Measurements from ENCODE around the gene GSN. TPM values are rescaled to one million over a fixed set of nuclear protein-coding genes. Genes with fewer than 3 reads are reported as not detected.

GSN gene
- total RNA-seq, 1 experiment from 2014 or later, result 137 TPM

DNA sequence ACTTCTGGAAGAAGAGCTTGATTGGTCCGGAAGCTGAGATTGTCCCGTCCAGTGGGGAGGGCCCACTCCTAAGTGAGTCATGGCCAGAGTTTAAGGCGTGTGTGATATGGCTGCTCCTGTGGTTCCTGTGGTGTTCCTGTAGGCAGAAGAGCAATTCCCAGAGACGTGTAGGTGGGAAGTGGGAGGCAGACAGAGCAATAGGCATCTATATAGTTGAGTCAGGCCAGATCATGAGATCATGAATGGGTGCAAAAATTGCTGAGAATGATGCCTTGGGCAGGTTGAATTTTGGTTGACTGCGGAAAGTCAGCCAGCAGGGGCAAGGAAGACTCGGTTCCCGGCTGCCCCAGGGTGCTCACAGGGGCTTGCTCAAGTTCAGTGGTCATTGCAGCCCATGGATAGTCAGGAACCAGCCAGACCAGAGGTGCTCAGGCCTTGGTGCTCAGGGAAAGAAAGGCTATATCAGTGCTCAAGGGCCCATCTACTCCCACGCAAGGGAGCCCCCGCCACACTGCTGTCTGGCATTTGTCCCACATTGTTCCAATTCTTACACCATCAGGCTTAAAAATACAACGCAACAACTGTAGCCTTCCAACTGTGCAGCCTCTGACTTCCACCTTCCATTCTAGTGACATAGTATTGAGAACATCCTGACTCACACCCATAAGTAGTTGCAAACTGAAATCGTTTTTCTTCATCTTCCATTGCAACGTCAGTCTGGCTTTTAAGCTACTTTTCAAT lies 21.0 kb upstream of the GSN start:
- DNase-seq (ENCODE audit: low spot score), result no peak

DNA sequence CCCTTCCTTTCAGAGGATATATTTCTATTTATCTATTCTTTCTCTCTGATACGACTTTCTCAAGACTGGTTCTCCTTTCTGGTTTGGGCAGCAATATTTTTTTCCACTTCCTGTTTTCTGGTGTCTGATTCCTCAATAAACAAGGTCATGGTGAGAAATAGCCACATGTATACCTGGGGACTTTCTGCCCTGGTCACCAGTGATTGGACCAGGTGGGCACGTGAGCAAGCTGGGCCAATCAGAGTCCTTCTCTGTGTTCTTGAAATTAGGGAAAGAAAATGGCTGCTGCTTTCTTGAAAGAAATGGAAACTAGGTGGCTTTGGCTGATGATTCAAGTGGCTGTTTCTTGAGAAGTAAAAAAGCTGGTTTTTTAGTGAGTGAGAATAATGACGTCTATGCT lies 18.4 kb upstream of the GSN start:
- DNase-seq (ENCODE audit: low spot score), result no peak

DNA sequence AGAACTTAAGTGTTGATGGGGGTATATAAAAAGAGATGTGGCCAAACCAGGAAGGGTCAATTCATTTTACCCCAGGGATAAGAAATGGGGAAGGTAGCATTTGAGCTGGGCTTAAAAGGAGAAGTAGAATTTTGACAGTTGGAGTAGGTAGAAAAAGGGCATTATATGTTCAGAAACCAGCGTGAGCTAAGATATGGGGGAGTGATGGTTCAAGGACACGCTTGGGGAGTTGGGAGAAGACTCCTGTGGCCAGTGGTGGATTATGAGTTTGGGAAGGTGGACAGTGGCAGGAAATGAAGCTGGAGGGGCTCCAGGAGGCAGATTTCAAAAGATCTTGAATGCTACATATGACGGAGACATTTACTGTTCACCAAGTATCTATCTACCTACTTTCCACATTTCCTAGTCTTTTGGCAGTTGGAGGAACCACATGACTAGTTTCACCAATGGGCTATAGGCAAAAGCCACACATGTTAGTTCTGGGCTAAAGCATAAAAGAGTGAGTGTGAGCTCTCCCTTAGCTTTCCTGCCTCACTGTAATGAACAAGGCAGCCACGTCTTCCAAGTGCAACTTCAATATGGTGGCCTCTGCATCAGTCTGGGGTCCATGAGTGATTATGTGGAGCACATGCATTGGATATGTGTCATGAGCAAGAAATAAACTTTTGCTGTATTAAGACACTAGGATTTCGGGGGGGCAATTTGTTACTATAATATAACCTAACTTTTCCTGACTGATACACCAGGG lies 15.7 kb upstream of the GSN start:
- DNase-seq (ENCODE audit: low spot score), result no peak

DNA sequence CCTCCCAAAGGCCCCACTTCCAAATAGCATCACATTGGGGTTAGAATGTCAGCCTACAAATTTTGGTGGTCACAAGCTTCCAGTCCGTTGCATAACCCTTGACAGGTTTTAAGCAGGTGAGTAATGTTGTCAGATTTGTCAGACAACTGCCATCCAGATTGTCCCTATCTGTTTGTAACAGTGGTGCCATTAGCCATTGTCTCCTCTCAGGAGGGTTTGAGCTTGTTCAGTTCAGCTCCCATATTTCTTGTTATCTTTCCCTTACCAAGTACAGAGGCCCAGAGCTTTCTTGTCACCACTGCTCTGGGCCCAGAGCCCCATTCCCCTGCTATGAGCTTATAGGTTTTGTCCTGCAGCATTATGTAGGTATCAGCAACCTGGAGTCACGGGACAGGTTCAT lies 14.8 kb upstream of the GSN start:
- no peak for DNase-seq (ENCODE audit: low spot score)

DNA sequence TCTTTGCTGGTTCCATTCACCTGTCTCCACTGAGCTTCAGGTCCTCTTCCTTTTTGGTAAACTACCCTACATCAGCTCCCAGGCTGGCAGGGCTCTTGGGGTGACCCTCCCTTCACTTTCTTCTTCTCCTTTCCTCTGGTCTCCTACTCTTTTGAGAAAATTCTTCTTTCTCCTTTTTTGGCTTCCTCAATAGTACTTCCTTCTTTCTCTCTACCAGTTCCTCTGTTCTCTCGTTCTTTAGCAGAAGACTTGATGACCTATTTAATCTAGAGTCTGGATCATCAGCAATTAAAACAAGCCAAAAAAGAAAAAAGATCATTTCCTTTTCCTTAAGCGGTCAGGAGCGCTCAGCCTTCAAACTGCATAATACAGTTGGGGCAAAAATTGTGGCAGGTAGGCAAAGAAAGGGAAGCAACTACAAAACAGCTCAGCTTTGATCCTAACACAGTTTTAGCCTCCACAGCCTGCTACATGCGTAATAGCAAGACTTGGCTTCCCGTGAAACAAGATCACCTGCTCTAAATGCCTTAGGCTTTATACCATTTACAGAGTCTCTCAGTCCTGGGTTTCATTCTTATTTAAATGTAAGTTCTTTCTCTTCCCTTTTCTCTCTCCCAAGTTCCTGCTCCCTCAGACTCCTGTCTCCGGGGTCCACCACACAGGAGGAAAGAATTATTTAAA lies 14.0 kb upstream of the GSN start:
- DNase-seq (ENCODE audit: low spot score), result no peak

DNA sequence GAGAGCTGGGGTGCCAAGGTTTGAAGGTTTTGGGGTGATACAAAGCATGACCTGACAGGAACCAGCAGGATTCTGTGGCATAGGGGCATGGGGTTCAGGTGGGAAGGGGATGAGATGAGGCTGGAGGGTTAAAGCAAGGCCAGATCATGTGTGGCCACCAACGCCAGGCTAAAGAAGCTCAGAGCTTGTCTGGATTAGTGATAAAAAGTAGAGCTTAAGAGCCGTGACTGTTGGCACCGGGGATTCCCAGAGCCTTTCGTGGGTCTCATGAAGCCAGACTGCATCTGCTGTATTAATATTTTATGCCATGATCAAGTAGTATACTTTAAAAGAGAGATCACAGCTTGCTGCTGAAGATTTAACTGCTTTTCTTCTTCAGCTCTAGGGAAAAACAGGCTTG lies 8.5 kb upstream of the GSN start:
- DNase-seq (ENCODE audit: low spot score), result no peak

DNA sequence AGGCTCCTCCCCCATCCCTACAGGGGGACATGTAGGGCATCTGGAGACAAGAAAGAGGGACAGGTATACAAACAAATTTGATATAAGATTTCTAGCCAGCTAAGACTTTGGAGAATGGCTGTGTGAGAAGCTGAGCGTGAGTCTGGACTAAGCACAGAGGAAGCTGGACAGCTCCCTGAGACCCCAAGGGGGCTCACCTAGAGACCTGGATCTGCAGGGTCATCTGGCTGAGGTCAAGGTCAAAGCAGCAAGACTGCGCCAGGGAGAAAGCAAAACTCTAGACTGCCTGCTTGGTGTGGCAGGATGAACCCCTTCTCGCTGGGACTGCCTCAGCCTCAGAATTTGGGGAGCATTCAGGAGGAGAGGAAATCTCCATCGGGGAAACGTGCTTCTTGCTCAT lies 8.0 kb upstream of the GSN start:
- no peak for DNase-seq (ENCODE audit: low spot score)

DNA sequence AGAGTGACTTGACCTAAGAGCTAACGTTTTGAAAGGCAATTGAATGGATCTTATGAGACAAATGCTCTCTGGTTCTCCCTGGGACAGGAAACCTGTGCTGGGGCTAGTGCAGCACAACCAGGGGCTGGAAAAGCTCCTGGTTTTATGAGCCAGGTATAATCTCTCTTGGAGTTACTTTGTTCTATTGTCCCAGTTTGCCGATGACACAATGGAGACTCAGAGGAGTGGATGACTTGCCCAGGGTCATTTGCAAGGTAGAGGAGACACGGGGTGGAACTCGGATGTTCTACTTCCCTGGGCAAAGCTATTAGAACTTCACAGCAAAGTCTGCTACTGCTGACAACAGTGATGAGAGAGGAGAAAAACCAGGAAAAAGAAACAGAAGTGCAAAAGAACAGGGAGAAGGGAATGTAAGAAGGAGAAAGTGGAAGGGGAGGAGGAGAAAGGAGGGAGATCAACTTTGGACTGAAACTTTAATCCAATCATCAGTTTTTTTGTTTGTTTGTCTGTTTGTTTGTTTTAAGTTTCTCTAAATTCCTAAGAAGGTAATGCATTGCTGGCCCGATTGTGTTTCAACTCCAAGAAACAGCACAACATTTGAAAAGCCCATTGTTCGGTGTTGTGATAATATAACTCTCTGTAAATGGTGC lies 7.4 kb upstream of the GSN start:
- no peak for DNase-seq (ENCODE audit: low spot score)

DNA sequence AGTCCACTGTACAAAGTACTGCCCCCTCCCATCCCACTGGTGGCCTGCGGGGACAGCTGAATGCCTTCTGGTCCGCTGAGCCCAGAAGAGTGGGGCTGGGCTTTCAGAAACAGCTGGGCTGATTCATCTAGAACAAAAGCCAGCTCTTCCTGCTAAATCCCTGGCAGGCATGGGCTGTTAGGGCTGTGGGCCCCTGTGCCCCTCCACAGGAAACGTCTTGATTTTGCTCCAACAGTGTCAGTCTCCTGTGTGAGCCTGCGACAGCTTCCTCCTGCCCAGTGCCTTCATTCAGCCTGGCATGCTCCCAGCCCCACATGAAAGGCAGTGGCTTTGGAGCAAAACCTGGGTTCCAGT lies 6.9 kb upstream of the GSN start:
- DNase-seq (ENCODE audit: low spot score), result peak; percentile 60

DNA sequence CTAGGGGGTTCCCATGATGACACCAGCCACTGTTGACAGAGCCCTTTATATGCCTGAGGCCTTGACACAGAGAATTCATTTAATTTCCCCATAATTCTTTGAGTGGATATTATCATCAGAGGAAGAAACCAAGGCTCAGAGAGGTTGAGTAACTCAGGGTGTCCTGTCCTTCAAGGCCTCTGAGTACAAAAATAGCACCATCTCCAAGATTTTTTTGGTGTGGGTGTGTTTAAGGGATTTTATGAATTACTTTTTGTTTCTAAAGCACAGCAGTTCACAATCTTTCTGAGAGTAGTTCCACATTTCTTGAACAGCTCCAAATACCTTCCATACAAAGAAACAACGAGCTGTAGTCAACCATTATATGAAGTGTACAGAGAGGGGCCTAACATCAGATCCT lies 6.2 kb upstream of the GSN start:
- DNase-seq (ENCODE audit: low spot score), result no peak

DNA sequence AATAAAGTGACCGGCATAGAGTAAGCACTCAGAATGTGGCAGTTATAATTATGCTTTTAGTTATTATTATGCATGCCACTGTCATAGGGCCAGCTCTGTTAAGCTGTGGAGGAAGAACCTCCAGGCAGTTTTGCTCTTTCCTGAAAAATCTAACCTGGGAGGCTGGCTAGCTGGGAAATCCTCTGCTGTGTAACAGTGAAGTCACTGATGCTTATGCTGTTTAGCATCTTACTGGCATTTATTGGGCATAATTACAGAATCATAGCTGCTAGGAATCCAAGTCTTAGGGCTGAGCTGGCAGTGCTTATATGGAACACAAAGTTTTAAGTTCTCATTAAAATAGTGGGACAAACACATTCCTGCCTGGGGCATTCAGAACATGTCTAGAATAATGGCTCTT lies 5.5 kb upstream of the GSN start:
- no peak for DNase-seq (ENCODE audit: low spot score)

DNA sequence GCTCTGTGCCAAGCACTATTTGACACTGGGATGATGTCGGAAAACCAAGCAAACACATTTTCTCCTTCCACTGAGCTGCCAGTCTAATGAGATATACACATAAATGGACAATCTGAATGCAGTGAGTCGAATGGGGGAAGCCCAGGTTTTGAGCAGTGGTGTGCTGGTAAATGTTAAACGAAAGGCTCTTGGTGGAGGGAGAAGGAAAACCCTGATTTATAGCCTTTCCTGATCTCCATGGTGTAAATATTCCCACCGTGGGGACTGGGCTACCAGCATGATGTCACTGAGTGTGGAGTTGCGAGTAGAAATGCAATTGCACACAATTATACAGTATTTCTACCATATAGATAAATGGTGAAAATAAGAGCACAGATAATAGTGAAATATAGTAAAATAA lies 5.0 kb upstream of the GSN start:
- DNase-seq (ENCODE audit: low spot score), result no peak

DNA sequence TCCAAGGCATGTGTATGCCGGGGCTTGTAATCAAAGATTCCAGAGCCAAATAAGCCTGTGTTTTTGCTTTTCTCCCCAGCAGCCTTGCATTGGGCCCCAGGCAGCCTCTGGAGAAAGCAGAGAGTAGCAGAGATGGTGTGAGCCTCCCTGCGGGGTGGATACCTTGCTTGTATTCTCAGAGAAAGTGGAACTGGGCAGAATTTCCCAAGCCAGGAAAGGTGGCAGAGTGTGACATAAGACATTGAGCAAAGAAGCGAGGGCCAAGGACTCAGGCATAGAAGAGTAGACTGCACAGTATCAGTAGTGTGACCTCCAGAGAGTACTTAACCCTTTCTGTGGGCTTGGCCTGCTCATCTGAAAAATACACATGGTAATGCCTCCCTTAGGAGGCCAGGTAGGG lies 1.6 kb upstream of the GSN start:
- DNase-seq (ENCODE audit: low spot score), result no peak

DNA sequence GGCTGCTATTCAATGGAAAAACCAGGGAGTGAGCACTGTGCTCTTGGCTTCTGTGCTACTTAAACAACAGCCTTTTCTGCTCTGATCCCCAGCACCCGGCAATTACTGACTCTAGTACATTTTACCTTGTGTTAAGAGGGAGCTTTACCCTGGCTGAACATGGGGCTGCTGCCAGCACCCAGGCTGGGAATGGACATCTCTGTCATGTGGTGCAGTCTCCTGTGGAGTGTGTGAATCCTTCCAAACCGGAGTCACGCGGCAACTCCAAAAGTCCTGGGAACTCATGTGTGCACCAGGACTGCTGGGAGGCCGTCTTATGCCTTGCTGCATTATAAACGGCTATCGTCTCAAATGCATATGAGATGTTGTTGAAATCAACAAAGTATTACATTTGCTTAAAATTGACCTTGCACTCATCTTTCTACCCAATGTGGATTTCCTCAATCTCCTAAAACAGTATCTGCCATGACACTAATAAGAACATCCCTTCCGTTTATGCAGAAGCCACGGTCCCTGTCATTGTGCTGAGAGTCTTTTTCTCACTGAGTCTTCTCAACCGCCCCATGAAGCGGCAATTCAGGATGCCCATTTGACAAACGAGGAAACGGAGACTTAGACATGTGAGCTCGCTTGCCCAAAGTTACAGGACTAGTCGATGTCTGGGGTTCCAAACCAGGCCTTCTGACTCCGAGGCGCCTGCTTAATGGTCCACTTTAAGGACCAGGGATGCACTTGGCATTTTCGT lies 884 bp upstream of the GSN start:
- DNase-seq (ENCODE audit: low spot score), result no peak

DNA sequence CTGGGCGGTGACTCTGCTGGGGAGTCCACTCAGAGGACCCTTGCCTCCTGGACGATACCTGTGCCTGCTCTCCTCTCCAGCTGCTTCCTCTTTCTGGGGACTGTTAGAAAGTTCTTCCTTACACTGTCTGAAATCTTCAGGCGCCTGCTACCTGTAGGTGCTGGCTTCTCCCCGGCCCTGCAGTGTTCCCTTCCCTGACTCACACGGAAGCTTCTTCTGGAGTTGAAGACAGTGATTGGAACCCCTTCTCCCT lies 562 bp downstream of the GSN start:
- DNase-seq (ENCODE audit: low spot score), result no peak

DNA sequence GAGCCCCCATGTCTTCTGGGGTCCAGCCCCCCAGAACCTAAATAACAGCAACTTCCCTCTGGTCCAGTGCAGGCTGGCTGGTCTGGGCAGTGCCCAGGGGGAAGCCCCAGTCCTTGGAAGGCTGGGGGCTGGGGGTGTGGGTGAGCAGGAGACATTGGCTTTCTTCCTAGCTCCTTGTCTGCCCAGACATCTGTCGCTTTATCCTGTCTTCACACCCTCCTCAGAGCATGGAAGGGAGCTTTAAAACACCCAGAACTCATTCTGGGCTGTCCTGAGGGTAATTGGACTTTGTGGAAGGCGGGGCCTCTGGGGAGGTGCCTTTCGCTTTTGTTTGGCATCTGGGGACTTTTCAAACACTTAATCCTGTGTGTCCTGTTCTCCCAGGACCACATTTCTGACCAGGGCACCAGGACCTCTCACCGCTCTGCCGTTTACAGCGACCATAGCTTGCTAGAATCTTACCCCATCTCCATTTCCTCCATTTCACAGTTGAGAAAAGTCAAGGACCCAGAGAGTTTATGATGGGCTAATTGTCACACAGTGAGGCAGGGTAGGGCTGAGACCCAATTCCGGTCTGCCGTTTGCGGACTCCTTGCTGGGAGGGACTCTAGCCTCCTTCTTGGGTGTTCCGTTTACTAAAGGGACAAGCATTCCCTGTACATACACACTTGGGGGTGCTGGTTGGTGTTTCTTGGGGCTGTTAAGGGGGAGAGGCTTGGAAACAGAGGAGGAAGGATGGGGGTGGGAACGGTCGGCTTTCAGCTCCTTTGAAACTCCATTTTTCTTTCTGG lies 1.1 kb downstream of the GSN start:
- peak; percentile 55 for DNase-seq (ENCODE audit: low spot score)

DNA sequence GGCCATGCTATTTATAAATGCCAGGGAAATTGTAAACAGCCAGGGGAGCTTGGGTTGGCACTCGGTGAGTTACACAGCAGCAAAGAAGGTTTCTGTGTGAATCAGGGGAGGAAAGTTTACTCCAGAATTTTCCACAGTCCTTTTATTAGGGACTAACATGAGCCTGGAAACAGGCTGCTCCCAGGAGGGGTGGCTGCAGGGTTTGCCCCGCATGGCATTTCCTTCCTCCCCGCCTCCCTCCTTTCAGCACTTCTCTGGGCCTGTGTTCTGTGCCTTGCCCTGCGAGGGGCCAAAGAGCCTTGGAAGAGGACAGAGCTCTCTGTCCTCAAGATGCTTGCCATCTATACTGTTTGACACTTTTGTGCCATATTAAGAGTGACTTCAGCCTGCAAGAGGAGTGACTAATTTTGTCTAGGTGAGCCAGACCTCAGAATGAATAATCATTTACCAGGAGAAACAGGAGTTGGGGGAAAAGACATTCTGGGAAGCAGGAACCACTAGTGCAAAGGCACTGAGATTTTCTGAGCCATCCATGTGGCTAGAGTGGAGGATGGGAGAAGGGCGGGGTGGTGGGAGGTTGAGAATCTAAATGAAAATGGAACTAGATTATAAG lies 1.8 kb downstream of the GSN start:
- DNase-seq (ENCODE audit: low spot score), result no peak

DNA sequence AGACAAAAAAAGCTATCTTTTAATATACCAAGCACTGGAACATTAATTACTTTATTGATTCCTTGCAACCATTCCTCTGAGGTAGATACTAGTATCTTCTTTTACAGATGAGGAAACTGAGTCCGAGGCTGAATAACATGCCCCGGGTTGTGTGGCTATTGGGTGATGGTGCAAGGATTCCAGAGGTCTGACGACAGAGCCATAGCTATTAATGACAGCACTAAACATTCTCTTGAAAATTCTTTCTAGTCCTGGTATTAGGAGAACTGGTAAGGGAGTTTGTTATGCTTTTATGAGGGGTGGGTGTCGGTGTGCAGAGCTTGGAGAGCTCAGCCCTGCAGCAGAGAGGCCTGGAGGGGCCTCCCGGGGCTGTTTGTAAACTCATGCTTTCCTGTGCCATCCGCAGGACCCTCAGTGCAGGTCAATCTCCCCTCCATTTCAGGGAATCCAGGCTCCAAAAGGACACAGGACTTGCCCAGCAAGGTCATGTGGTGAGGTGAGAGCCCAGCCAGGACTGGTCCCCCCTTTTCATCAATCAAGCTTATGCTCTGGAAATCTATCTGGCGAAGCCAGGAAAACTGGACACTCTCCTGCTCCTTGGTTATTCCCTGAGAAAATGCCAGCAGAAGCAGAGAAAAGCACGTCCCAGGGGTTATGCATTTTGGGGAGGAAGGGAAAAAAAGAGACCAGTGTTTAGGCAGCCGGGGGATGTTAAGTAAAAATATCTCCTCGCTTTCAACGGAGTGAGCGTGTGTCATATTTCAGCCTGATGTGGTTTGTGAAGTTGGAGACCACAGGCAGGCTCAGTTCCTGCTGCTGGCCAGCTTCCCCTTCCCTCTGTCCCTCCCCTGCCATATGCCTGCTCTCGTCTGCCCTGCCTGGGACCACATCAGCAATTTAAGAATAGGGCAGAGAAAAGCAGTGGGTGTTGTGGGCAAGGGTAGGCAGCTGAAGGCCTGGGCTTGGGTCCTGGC lies 3.7 kb downstream of the GSN start:
- peak; percentile 84 for DNase-seq (ENCODE audit: low spot score)

DNA sequence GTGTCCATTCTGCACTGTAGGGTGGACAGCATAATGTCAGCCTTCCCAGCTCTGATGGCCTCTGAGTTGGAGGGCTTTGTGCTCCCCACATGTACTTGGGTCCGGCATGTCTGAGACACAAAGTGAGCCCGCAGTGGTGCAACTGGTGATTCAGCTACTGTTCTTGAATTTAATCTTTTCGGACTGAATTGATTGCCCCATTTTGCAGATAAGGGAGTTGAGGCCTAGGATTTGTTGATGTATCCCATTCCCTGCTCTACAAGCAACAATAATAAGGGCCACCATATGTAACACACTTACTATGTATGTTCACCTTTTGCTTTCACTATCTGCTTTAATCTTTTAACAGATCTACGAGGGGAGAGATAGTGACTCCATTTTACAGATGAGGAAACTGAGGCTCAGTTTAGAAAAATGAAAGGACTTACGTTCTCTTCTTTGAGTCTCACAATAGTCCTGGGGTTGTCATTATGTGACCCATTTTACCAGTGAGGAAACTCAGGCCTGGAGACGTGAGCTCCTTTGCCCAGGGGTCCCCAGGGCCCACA lies 4.5 kb downstream of the GSN start:
- DNase-seq (ENCODE audit: low spot score), result no peak

Data from H4 (cell line).